Raji (cell line): ENCODE results near the gene SPATS2L.

Experiments
- POLR2A ChIP-seq: IDR thresholded peaks from 2 replicates; pipeline ENCODE4 v1.6.1; 2011; ENCODE audit warnings: low read depth, low read length, control low read depth; ENCODE audit not compliant: insufficient read depth

The SPATS2L gene

DNA sequence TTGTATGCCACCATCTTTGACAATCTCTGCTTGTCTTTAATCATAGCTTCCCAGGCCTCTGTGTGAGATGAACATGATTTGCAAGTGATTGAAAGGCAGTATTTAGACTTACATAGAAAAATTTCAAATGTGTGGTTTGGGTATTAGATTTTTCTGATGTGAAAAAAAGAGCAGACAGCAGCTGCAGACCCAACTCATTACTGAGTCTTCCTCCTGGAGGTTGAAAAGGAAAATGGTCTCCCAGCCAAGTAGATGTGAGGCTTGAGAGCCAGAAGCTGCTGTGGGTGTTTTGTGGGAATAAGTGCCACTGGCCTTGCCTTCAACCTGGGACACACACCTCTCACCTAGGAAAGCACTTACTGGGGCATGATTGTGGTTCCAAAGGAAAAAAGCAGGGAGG lies 110.9 kb downstream of the SPATS2L start:
- no peak for TF ChIP-seq POLR2A

DNA sequence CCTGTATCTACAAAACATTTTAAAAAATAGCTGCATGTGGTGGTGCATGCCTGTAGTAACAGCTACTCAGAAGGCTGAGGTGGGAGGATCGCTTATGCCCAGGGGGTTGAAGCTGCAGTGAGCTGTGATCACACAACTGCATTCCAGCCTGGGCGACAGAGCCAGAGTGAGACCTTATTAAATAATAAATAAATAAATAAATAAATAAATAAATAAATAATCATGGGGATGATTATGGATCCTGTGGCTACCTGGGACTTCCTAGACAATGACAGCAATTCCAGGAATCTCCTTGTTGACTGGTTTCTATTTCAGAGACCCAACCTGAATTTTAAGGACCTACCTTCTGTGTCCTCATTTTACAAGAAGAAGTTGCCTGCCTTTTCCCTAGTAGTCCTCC lies 111.9 kb downstream of the SPATS2L start:
- TF ChIP-seq POLR2A, result no peak

GRCh38 chr2:200419325-200419724 lies 112.8 kb downstream of the SPATS2L start:
- no peak for TF ChIP-seq POLR2A

- no peak for TF ChIP-seq POLR2A
Measured at GRCh38 chr2:200421270-200421669, 114.8 kb downstream of the SPATS2L start.

DNA sequence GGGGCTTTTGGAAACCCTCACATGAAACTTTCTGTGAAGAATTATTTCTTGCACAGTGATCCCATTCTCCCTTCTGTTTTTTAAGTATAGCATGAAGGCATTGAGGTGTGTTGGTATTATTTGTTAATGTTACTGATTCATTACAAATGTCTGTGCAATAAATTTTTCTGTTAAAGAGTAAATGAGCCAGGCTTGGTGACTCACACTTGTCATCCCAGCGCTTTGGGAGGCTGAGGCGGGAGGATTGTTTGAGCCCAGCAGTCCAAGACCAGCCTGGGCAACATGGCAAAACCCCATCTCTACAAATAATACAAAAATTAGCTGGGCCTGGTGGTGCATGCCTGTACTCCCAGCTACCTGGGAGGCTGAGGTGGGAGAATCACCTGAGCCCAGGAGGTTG lies 115.6 kb downstream of the SPATS2L start:
- TF ChIP-seq POLR2A, result no peak

DNA sequence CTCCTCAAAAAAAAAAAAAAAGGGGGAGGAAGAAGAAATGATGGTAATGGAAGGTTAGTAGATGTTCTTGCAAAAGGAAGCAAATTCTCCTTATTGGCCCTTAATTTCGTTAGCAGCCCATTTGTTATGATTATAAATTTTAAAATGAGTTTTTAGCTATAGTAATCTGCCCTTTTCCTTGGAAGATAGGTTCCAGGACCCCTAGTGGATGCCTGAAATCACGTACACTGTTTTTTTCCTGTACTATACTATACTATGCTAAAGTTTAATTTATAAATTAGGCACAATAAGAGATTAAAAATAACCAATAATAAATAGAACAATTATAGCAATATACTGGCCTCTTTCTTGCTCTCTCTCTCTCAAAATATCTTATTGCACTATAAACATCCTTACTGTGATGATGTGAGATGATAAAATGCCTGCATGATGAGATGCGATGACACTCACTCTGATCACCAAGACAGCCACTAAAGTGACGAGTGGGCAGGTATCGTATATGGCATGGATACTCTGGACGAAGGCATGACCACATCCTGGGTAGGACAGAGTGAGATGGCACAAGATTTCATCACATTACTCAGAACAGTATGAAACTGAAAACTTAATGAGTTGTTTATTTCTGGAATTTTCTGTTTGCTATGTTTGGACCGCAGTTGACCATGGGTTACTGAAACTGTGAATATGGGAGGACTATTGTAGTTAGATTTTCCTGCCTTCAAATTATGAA lies 116.2 kb downstream of the SPATS2L start:
- no peak for TF ChIP-seq POLR2A

DNA sequence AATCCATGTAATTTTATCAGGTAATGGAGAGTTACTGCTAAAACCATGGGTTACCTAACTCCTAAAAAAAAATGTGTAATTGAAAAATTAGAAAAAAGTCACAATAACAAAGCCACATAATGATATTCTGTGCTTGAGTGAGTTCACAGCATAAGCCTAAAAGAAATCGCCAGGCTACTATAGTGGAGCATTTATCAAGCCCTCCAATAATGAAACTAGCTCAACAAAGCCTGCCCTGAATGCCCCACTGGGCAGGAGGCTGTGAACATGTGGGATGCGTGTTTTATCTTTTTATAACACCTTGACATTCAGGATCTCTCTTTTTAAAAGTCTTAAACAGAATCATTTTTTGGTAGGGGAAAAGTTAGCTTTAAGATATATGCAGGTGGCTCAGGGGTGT lies 117.0 kb downstream of the SPATS2L start:
- no peak for TF ChIP-seq POLR2A

GRCh38 chr2:200425026-200425821 lies 118.7 kb downstream of the SPATS2L start:
- no peak for TF ChIP-seq POLR2A

DNA sequence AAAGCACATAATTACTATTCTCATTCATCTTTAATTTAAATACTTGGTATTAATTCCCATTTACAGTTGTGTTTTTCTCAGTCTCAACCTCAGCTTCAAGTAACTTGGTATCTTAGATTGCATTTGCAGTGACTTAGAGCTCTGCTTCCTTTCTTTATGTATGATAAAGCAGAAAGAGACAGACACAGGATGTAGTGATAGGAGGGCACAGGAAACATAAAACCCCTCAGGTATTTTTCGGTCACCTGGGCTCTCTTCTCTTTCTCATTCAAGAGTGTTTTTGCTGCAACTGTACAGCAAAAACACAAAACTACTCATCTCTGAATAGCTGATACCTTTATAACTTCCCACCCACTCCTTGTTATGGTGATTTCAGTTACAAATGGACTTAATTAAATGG lies 120.3 kb downstream of the SPATS2L start:
- TF ChIP-seq POLR2A, result no peak

DNA sequence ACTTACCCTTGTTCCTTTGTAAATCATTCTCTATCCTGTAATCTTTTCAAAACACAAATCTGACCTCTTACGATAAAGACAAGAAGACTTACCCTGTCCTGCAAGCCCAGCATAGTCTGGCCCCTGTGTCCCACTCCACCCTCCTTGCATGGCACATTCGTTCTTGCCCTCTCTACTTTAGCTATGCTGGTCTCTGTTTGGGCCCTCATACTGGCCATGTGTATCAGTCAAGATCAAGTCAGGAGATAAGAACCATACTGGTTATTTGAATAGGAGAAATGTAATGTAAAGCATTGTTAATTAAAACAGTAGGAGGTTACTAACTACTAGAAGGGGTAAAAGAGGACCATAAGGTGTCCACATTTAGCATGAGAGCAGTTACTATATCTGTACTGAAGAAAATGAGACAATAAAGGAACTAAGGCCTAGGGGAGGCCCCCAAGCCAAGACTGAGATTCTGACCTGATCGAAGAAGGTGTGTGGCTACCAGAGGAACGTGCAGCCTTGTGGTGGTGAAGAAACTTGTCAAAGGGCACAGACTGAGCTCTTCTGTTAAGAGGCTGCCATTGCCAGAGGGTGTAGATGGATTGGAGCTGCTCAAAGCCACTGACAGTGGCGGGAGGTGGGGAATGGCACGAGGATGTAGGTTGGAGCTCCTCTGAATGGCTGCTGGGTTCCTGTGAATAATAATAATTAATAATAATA lies 122.6 kb downstream of the SPATS2L start:
- no peak for TF ChIP-seq POLR2A

GRCh38 chr2:200430017-200430416 lies 123.5 kb downstream of the SPATS2L start:
- TF ChIP-seq POLR2A, result no peak

GRCh38 chr2:200431996-200432705 lies 125.7 kb downstream of the SPATS2L start:
- no peak for TF ChIP-seq POLR2A

DNA sequence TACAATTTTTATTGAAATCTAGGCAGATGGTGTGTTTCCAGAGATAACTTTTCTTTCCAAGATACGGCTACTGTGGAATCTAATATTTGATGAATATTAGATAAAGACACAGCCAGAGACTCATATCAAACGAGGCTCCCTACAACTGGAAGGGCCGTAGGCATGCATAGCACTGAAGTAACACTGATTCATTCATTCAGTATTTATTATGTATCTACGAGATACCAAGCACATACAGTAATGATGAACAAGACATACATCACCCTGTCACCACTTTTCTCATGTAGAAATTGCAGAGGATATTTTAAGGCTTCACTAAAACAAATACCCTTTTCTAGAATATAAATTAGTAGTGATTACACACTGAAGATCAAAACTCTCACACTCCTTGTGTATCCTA lies 128.9 kb downstream of the SPATS2L start:
- no peak for TF ChIP-seq POLR2A

GRCh38 chr2:200438251-200438650 lies 131.8 kb downstream of the SPATS2L start:
- TF ChIP-seq POLR2A, result no peak

DNA sequence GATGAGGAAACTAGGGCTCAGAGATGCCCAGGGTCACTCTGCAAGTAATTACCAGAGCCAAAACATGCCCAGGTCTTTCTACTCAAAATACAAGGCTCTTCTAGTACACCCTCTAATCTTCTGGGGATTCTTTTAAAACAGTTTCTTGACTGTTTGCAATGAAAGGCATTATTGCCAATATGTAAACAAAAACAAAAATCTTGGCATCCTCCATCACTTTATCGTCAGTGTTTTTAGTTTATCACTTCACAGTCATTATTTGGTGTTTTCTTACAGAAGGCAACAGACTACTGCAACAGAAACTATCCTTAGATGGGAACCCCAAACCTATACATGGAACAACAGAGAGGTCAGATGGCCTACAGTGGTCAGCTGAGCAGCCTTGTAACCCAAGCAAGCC lies 132.4 kb downstream of the SPATS2L start:
- no peak for TF ChIP-seq POLR2A

DNA sequence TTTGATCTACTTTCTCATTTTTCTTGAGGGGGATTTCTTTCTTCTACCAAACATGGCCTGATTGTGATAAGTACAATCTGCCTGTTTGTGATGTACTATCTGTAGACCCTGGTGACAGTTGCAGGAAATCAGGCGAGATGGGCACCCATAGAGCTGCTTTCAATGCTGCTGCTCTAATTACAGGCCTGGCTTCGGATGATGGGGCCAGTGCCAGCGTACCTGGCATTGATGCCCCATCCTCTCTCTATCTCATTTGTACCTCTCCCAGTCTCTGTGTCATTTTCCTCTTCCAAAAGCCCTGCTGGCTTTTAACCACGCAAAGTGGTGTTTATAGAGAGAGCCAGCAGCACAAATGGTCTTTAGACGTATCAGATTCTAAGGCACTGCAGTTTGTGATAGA lies 133.5 kb downstream of the SPATS2L start:
- TF ChIP-seq POLR2A, result no peak

- no peak for TF ChIP-seq POLR2A
Measured at GRCh38 chr2:200442471-200442870, 136.0 kb downstream of the SPATS2L start.
